ENCODE measurements around the gene ACTR8. TPM values are rescaled to one million over a fixed set of nuclear protein-coding genes. Genes with fewer than 3 reads are reported as not detected.

ACTR8 gene
- total RNA-seq, 2 donors from 2014 or later: 32.9 to 41.6 TPM

DNA sequence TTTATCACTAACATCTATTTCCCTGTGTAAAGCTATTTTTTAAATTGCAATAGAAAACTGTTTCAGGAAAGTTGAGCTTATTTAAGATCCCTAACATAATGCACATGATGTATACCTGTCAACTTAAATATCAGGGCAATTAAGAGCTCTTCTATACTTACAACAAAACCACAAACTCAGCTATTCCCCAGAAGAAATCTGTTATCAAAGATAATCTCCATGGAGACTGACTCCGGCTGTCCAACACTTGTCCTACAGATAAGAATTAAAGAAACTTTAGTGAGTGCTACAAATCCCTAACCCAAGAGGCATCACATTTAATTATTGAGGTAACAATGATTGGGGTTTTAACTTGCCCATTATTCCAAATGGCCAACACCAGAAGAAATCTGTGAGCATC is 6.3 kb upstream of the ACTR8 start:
- no peak overlapping the region for H3K4me3 Mint-ChIP-seq

DNA sequence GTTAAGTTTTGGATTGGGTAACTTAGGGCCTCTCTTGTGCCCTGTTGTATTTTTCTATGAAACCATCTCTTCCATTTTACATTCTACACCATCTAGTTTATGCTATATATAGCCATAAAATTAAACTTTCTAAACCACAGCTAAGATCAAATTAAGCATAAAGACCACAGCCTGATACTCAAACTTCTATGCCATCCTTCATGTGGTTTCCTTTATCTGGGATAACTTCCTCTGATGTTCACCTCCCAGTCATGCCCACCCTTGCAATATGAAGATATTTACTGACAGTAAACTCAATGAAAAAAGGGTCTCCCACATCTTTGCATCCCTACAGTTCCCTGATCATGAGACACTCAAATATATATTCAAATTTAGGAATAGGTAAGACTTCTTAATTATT is 5.5 kb upstream of the ACTR8 start:
- Histone ChIP-seq H3K4me1 (ENCODE audit: control insufficient read depth, insufficient read depth, low read length) (no peaks in the 10 kb centered on the region), H3K36me3 (ENCODE audit: control insufficient read depth, insufficient read depth, low read length) (peaks cover 43% of the 10 kb centered on the region), H3K27me3 (ENCODE audit: control insufficient read depth, insufficient read depth, low read length, poor library complexity, severe bottlenecking) (no peaks in the 10 kb centered on the region), H3K27ac (ENCODE audit: low read depth, low read length) (no peak overlapping the region), H3K4me3 (ENCODE audit: low read length) (no peak overlapping the region), H3K9ac (ENCODE audit: extremely low read depth, low read length, poor library complexity, severe bottlenecking) (no peak overlapping the region), H3K9me3 (ENCODE audit: control insufficient read depth, low read length) (no peaks in the 10 kb centered on the region)
- H3K36me3 Mint-ChIP-seq (ENCODE audit: low read depth): peaks cover 25% of the 10 kb centered on the region
- H3K27me3 Mint-ChIP-seq (ENCODE audit: insufficient read depth): no peaks in the 10 kb centered on the region
- peaks cover 16% of the 10 kb centered on the region for H3K4me1 Mint-ChIP-seq
- no peaks in the 10 kb centered on the region for H3K9me3 Mint-ChIP-seq
- no peak overlapping the region for H3K27ac Mint-ChIP-seq
- H3K4me3 Mint-ChIP-seq: no peak overlapping the region
- DNase-seq: no peak
- TF ChIP-seq, protein P1, sequence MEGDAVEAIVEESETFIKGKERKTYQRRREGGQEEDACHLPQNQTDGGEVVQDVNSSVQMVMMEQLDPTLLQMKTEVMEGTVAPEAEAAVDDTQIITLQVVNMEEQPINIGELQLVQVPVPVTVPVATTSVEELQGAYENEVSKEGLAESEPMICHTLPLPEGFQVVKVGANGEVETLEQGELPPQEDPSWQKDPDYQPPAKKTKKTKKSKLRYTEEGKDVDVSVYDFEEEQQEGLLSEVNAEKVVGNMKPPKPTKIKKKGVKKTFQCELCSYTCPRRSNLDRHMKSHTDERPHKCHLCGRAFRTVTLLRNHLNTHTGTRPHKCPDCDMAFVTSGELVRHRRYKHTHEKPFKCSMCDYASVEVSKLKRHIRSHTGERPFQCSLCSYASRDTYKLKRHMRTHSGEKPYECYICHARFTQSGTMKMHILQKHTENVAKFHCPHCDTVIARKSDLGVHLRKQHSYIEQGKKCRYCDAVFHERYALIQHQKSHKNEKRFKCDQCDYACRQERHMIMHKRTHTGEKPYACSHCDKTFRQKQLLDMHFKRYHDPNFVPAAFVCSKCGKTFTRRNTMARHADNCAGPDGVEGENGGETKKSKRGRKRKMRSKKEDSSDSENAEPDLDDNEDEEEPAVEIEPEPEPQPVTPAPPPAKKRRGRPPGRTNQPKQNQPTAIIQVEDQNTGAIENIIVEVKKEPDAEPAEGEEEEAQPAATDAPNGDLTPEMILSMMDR (conservative IDR thresholded peaks at IDR 0.05): no peak

More for the DNA sequence above, 6.3 kb upstream of the ACTR8 start:
- DNase-seq: no peak
- Mint-ChIP-seq H3K27ac (no peak overlapping the region), H3K36me3 (ENCODE audit: low read depth) (peaks cover 25% of the 10 kb centered on the region), H3K4me1 (peaks cover 16% of the 10 kb centered on the region), H3K27me3 (ENCODE audit: insufficient read depth) (peaks cover 2% of the 10 kb centered on the region), H3K9me3 (no peaks in the 10 kb centered on the region)
- TF ChIP-seq, protein P1 (conservative IDR thresholded peaks at IDR 0.05): no peak
- Histone ChIP-seq H3K9me3 (ENCODE audit: control insufficient read depth, low read length) (no peaks in the 10 kb centered on the region), H3K27ac (ENCODE audit: low read depth, low read length) (no peak overlapping the region), H3K36me3 (ENCODE audit: control insufficient read depth, insufficient read depth, low read length) (peaks cover 43% of the 10 kb centered on the region), H3K4me3 (ENCODE audit: low read length) (no peak overlapping the region), H3K27me3 (ENCODE audit: control insufficient read depth, insufficient read depth, low read length, poor library complexity, severe bottlenecking) (no peaks in the 10 kb centered on the region), H3K9ac (ENCODE audit: extremely low read depth, low read length, poor library complexity, severe bottlenecking) (no peak overlapping the region), H3K4me1 (ENCODE audit: control insufficient read depth, insufficient read depth, low read length) (no peaks in the 10 kb centered on the region)
- 100% methylated on average over 1 of the region's 1 CpG; no CpG with 5 or more reads in 1 of the 2 experiments for WGBS, 2 experiments (ENCODE audit: insufficient coverage in 1 of 2, insufficient read length in 1 of 2)

DNA sequence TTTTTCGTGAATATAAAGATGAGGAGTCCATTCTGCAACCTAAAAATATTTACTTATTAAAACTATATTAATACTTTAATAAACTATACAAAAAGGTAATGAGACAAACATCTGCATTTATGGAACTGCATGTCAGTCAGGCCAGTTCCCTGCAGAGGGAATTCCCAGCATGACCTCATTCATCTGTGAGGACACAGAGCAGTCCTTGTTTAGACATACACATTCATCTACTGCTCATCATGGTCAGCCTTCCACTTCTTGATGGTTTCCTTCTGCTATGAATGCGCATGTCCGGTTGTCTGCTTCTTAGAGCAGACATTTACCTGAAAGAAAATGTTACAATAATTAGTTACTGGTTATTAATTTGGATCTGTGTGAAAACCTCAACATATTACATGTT is 3.3 kb upstream of the ACTR8 start:
- H3K9me3 ChIP-seq (ENCODE audit: control insufficient read depth, low read length): no peaks in the 10 kb centered on the region
- Mint-ChIP-seq H3K27me3 (ENCODE audit: insufficient read depth) (no peaks in the 10 kb centered on the region), H3K27ac (no peak overlapping the region)

More for the DNA sequence above, 3.3 kb upstream of the ACTR8 start:
- no peak overlapping the region for H3K4me3 Mint-ChIP-seq
- no peak for DNase-seq
- no peaks in the 10 kb centered on the region for H3K9me3 Mint-ChIP-seq
- WGBS, 2 experiments (ENCODE audit: insufficient coverage in 1 of 2, insufficient read length in 1 of 2): 97% methylated on average over 3 of the region's 3 CpGs; no CpG with 5 or more reads in 1 of the 2 experiments
- H3K9ac ChIP-seq (ENCODE audit: extremely low read depth, low read length, poor library complexity, severe bottlenecking): no peak overlapping the region
- TF ChIP-seq, protein P1 (conservative IDR thresholded peaks at IDR 0.05): no peak
- H3K27ac ChIP-seq (ENCODE audit: low read depth, low read length): no peak overlapping the region
- no peaks in the 10 kb centered on the region for H3K27me3 ChIP-seq (ENCODE audit: control insufficient read depth, insufficient read depth, low read length, poor library complexity, severe bottlenecking)
- H3K36me3 Mint-ChIP-seq (ENCODE audit: low read depth): peaks cover 25% of the 10 kb centered on the region
- peaks cover 3% of the 10 kb centered on the region for H3K4me1 ChIP-seq (ENCODE audit: control insufficient read depth, insufficient read depth, low read length)
- peaks cover 16% of the 10 kb centered on the region for H3K4me1 Mint-ChIP-seq
- peaks cover 44% of the 10 kb centered on the region for H3K36me3 ChIP-seq (ENCODE audit: control insufficient read depth, insufficient read depth, low read length)
- H3K4me3 ChIP-seq (ENCODE audit: low read length): no peak overlapping the region
